GM12878 (cell line): ENCODE results near the gene MYL3. TPM values are rescaled to one million over a fixed set of nuclear protein-coding genes. Genes with fewer than 3 reads are reported as not detected.

Source experiments
- ATAC-seq: fragments of 200-7000 bp; cut with Tn5 transposase; 3 replicates; pipeline ENCODE4 v1.9.1; 2020; ENCODE audit warnings: mild to moderate bottlenecking, moderate library complexity
- BruUV-seq: library from RNA; stranded (reverse); fragments of 400-500 nt; replicated peaks from 2 replicates; lab custom pipeline; 2021; lab: Mats Ljungman, UMichigan
- CTCF ChIA-PET: fragments of 300-600 bp; sonication (Branson Sonifier 250); formaldehyde crosslinking; extraction: SDS; loops from one replicate; lab custom pipeline; 2021; ENCODE audit warnings: inconsistent platforms; lab: Yijun Ruan, JAX
- POLR2A ChIA-PET: fragments of 350-600 bp; formaldehyde crosslinking; extraction: SDS; loops from one replicate; lab custom pipeline; 2021; ENCODE audit warnings: inconsistent platforms; lab: Charles Lee
- RAD21 ChIA-PET: fragments of 300-600 bp; sonication (Branson Sonifier 250); formaldehyde crosslinking; loops from one replicate; lab custom pipeline; 2023; ENCODE audit warnings: antibody characterized with exemption; ENCODE audit not compliant: unreplicated experiment; lab: Charles Lee
- SMC1A ChIA-PET: fragments of 300-600 bp; sonication (Branson Sonifier 250); formaldehyde crosslinking; loops from one replicate; lab custom pipeline; 2023; ENCODE audit not compliant: unreplicated experiment, uncharacterized antibody; lab: Charles Lee
- DNase-seq: peaks from one replicate; pipeline ENCODE4 v3.0.0-alpha.2; 2011; ENCODE audit warnings: low read depth, low spot score
- FAIRE-seq: peaks from 3 replicates; lab custom pipeline; 2011; peaks lifted over from hg19 to GRCh38; lab: Jason Lieb, UNC
- H2AFZ ChIP-seq: 2 replicates; pipeline ENCODE4 v1.6.0; 2011; ENCODE audit warnings: low read depth, low read length, control low read depth; ENCODE audit not compliant: control insufficient read depth
- H3K27ac ChIP-seq: 2 replicates; pipeline ENCODE4 v1.5.1; 2011; ENCODE audit warnings: control low read depth; ENCODE audit not compliant: control insufficient read depth, insufficient read depth
- H3K27me3 ChIP-seq, 2 experiments: replicated peaks in 1 of 2; 2 replicates each; pipeline versions ENCODE4 v1.6.0 to v1.6.1; 2011; ENCODE audit warnings: low read length in 1 of 2; ENCODE audit not compliant: control insufficient read depth in 2 of 2, insufficient read depth in 2 of 2
- H3K36me3 ChIP-seq, 2 experiments: 2 replicates each; pipeline ENCODE4 v1.5.1; 2011; ENCODE audit warnings: low read length in 1 of 2; ENCODE audit not compliant: control insufficient read depth in 2 of 2, insufficient read depth in 2 of 2
- H3K4me1 ChIP-seq: 2 replicates; pipeline ENCODE4 v1.6.1; 2011; ENCODE audit warnings: mild to moderate bottlenecking, low read length, moderate library complexity, mixed read lengths; ENCODE audit not compliant: control insufficient read depth, insufficient read depth
- H3K4me2 ChIP-seq: 2 replicates; pipeline ENCODE4 v1.6.0; 2011; ENCODE audit warnings: control low read depth; ENCODE audit not compliant: control insufficient read depth, insufficient read depth
- H3K4me3 ChIP-seq: fragments of 200-600 bp; sonication (generic); 2 replicates; pipeline ENCODE4 v1.5.1; 2016
- H3K79me2 ChIP-seq: 2 replicates; pipeline ENCODE4 v1.6.0; 2011; ENCODE audit warnings: low read length; ENCODE audit not compliant: control insufficient read depth, insufficient read depth
- H3K9ac ChIP-seq: 2 replicates; pipeline ENCODE4 v1.8.0; 2011; ENCODE audit warnings: low read length, control low read depth, mixed read lengths; ENCODE audit not compliant: control insufficient read depth, insufficient read depth
- H3K9me3 ChIP-seq: replicated peaks from 3 replicates; pipeline ENCODE4 v1.5.1; 2011; ENCODE audit warnings: mild to moderate bottlenecking, low read length; ENCODE audit not compliant: control insufficient read depth, insufficient read depth
- H4K20me1 ChIP-seq: 2 replicates; pipeline ENCODE4 v1.6.0; 2011; ENCODE audit not compliant: control insufficient read depth, insufficient read depth
- ATF7 ChIP-seq: fragments of 450-650 bp; IDR thresholded peaks from 2 replicates; pipeline ENCODE4 v1.6.1; 2016; ENCODE audit warnings: low read depth, mild to moderate bottlenecking
- BMI1 ChIP-seq: fragments of 450-650 bp; IDR thresholded peaks from 2 replicates; pipeline ENCODE4 v1.6.1; 2016; ENCODE audit warnings: mild to moderate bottlenecking, moderate library complexity, borderline replicate concordance
- BRCA1 ChIP-seq: IDR thresholded peaks from 2 replicates; pipeline ENCODE4 v1.6.1; 2011; ENCODE audit warnings: low read depth, low read length, improper control_type of control experiment
- IKZF1 ChIP-seq: fragments of 450-650 bp; conservative IDR thresholded peaks from 2 replicates; pipeline ENCODE4 v1.6.1; 2017; ENCODE audit warnings: antibody characterized with exemption, mild to moderate bottlenecking
- NRF1 ChIP-seq: conservative IDR thresholded peaks from 2 replicates; pipeline ENCODE4 v1.6.1; 2011; ENCODE audit warnings: mild to moderate bottlenecking, low read depth, low read length, improper control_type of control experiment
- REST ChIP-seq: IDR thresholded peaks from 2 replicates; pipeline ENCODE4 v1.6.1; 2012; ENCODE audit warnings: mild to moderate bottlenecking, low read depth, low read length
- SMAD1 ChIP-seq: fragments of 450-650 bp; IDR thresholded peaks from 2 replicates; pipeline ENCODE4 v1.6.1; 2018; ENCODE audit warnings: mild to moderate bottlenecking, low read depth; ENCODE audit not compliant: partially characterized antibody
- SRF ChIP-seq, 2 experiments: IDR thresholded peaks; 2 replicates each; pipeline ENCODE4 v1.6.1; 2011; ENCODE audit warnings: low read depth in 2 of 2, low read length in 2 of 2, mild to moderate bottlenecking in 1 of 2, moderate library complexity in 1 of 2
- SUPT20H ChIP-seq: IDR thresholded peaks from 2 replicates; pipeline ENCODE4 v1.6.1; 2011; ENCODE audit warnings: low read depth, mild to moderate bottlenecking, low read length, moderate library complexity, borderline replicate concordance; ENCODE audit not compliant: control insufficient read depth
- YY1 ChIP-seq: IDR thresholded peaks from 2 replicates; pipeline ENCODE4 v1.6.1; 2011; ENCODE audit warnings: low read depth, mild to moderate bottlenecking, low read length
- ZNF592 ChIP-seq: fragments of 450-650 bp; IDR thresholded peaks from 2 replicates; pipeline ENCODE4 v1.6.1; 2017; ENCODE audit warnings: mild to moderate bottlenecking, moderate library complexity
- WGBS: methylation state at CpG from one replicate; pipeline ENCODE4 v1.1.6; 2016; ENCODE audit warnings: low lambda C conversion rate; ENCODE audit not compliant: insufficient replicate concordance, insufficient coverage; ENCODE audit errors: missing lambda C conversion rate; 5-methylcytosine and 5-hydroxymethylcytosine counted together
- in situ Hi-C: fragments of 300-500 bp; cut with MboI; formaldehyde crosslinking; loops from 9 replicates; pipeline ENCODE4 v1.14.3; 2018; ENCODE audit warnings: mixed read lengths
- intact Hi-C: fragments of 100-400 bp; cut with micrococcal nuclease; formaldehyde crosslinking; loops from one replicate; pipeline ENCODE4 v1.14.2; 2022; ENCODE audit not compliant: unreplicated experiment
- polyA plus RNA-seq, 11 experiments: library from polyadenylated mRNA; depleted of rRNA in 4 of 11; unstranded in 6 of 11; stranded (reverse) in 5 of 11; fragments of >200 nt; fragmentation: Nextera tagmentation in 4 of 11; fragmentation: Illumina TruSeq in 1 of 11; extraction: Ambion mirVana in 4 of 11; extraction: Trizol in 1 of 11; gene quantifications; 1 replicate in 1 of 11; 2 replicates in 10 of 11; pipeline versions ENCODE4 v1.2.1 to v1.2.3, GENCODE V29; 2011 to 2016; ENCODE audit warnings: inconsistent platforms in 2 of 11, missing spikeins in 2 of 11, low read depth in 1 of 11
- total RNA-seq, 4 experiments: library from RNA; depleted of rRNA in 3 of 4; stranded (reverse); fragments of >200 nt in 3 of 4; fragmentation: Illumina TruSeq in 1 of 4; extraction: Trizol in 1 of 4; gene quantifications; 2 replicates each; pipeline versions ENCODE4 v1.2.1 to v1.2.3, GENCODE V29; 2013 to 2021

Gene MYL3
- total and polyA plus RNA-seq, 10 of the 15 experiments (the other 5 are each of a cell fraction or from before 2014, with no cell fraction given): 0.40 TPM; not detected in 9

GRCh38 chr3:46859001-46859710 is 4.1 kb downstream of the MYL3 start (continued):
- TF ChIP-seq REST (no peak), SUPT20H (no peak)
- TF ChIP-seq, all 136 proteins: peak for 0

GRCh38 chr3:46858456-46858855 is 4.8 kb downstream of the MYL3 start:
- H2AFZ ChIP-seq: no peak overlapping the region
- ChIA-PET POLR2A (no interaction called here), SMC1A (no interaction called here), RAD21 (no interaction called here), CTCF (interaction anchor here (0.9 kb wide), 1 partner anchor 8 kb away, joined by 3 read pairs; no protein-coding TSS in a partner anchor)
- H3K36me3 ChIP-seq: no peaks in the 10 kb centered on the region
- intact Hi-C loops: no loop called here
- 27% methylated on average over 6 of the region's 6 CpGs for WGBS
- no peaks in the 10 kb centered on the region for H3K9me3 ChIP-seq
- H3K4me1 ChIP-seq: no peaks in the 10 kb centered on the region
- no TSS peak for BruUV-seq
- no peak for DNase-seq
- no peak overlapping the region for H3K4me3 ChIP-seq
- no peaks in the 10 kb centered on the region for H4K20me1 ChIP-seq
- no peak for FAIRE-seq
- H3K27me3 ChIP-seq: no peaks in the 10 kb centered on the region; a peak in 2 of 4 replicates
- H3K27ac ChIP-seq: no peak overlapping the region
- H3K79me2 ChIP-seq: no peaks in the 10 kb centered on the region
- no peak for ATAC-seq
- no peak overlapping the region for H3K9ac ChIP-seq
- in situ Hi-C loops: no loop called here
- H3K4me2 ChIP-seq: no peak overlapping the region
- TF ChIP-seq NRF1 (no peak), ZNF592 (no peak), ATF7 (no peak), BMI1 (no peak), SRF (IDR thresholded peaks at IDR 0.05; ENCODE audit: low read depth in 2 of 2, low read length in 2 of 2) (no peak), BRCA1 (no peak), YY1 (no peak), SMAD1 (no peak), IKZF1 (no peak)
